ENCODE data around the gene EMP1.

The EMP1 gene

DNA sequence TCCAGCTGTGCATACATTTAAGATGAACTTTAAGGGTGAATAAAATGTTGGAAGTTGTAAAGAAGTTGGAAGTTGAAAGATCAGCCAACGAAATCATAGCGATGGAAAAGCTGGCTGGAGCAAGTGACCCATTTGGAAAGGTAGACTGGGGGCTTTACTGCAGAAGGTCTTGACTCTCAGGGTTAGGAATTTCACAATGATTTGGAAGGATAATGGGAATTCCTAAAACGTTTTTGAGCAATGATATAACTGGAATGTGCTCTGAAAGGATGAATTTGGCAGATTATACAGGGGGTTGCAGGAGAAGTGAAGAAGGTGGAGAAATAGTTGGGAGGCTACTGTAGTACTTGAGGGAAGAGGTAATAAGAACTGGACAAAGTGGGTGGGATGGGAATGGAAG, 27.4 kb downstream of the EMP1 start:
- no peak for DNase-seq

DNA sequence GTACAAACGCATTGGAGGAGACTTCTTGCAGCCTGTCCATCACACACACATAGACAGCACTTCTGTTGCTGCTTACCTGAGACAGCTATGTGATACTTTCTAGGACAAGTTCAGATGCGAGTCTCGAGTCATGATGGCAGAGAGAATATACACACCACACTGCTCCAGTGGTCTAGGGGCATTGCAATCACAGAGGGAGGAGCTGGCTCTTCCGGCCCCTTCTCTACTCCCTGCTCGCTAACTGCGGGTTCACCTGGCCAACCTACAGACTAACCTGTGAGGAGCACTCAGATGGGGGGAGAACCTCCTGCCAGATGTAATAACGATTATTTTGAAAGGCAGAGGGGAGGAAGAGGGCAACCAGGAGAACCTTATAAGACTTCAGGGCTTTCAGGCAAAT, 30.7 kb downstream of the EMP1 start:
- DNase-seq, result no peak

DNA sequence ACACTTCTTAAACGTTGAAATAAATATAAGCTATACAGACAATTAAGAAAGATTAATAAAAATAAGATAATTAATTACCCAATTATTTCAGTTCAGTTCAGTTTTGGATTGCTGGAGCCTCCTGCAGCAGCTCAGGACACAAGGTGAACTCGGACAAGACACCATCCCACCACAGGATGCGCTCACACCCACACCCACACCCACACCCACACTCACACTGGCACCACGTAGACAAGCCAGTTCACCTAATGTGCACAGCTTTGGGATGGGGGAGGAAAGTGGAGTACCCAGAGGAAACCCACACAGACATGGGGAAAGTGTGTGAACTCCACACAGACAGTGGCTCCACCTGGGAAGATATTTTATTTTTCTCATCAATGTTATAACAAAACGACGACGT, 32.1 kb downstream of the EMP1 start:
- DNase-seq, result no peak

DNA sequence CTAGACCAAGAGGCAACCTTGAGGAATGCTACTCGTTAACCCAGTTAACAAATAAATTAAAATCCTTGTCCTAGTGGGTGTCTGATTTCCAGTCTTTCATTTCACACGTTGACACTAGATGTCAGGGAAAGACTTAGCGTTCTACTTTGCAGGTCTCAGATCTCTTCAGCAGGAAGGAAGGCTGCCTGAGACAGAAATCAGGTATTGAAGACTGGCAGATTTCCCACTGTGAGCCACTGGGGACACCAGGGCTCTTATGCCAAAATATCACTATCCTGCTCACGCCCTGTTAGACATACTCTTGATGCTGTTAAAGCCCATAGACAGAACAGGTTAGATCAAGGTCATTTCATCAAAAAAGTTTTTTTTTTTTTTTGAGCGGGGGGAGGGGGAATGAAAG, 33.0 kb downstream of the EMP1 start:
- DNase-seq, result no peak

DNA sequence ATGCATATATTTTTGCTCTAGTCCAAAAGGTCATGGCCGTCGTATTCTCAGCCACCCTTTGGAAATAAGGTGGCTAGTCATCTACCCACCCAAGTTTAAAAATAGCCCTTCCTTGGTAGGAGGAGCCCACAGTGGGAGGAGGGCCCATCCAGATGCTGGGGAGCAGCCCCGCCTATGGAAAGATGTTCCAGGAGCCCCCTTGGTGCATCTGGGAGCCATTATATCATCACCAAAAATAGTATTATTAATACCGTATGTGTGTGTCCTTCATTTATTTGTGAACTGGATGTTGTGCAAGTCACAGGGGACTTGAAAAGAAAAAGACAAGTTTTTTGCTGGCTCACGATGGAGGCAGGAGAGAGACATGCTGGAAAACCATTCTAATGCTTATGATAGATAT, 34.0 kb downstream of the EMP1 start:
- DNase-seq, result no peak

DNA sequence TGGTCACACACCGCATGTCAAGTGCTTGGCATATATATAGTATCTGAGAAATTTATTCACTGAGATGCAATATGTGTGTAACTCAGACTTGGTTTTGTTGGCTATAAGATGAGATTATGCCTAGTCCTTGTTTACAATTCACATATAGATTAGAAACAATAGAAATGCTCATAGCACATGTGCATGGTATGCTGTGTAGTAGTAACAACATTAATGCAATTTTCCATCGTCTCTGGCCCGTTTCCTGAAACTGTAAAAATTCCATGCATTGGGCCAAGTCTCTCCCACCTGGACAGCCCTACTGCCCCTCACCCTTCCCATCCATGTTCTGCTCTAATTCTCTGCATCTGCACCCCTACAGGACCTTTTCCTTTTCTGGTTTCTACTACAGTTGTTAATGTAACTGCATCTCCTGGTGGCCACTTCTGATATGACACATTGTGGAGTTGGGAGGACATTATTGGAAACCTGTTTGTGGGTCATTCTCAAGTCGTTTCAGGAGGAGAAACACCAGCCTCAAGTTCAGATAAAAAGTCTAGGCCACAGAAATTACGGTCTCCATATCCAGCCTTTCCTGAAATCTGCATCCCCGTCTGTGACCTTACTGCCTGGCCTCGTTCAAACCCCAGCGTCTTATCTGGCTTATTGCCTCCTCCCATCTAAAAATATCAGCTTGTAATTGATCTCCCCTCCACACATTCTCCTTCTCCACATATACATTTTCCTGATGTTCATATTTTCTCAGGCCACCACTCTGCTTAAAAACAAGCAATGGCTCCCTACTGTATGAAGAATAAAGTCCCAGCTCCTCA, 37.5 kb downstream of the EMP1 start:
- no peak for DNase-seq

DNA sequence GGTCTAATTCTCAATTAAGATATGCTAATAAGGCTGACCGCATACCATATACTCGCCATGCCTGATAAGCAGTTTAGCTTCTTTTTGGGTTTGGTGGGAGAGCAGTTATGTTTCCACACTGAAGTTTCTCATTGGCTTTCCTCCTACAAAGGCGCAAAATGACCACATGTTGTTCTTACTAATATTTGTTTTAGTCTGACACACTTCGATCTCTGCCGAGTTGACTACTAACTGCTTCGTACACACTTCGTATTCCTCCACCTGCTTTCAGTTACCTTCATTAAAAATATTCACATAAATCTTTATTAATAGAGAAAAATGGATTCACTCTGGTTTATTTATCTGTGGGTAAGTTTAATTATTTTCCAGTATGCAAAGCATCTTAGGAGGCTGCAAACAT, 41.7 kb downstream of the EMP1 start:
- DNase-seq, result no peak

DNA sequence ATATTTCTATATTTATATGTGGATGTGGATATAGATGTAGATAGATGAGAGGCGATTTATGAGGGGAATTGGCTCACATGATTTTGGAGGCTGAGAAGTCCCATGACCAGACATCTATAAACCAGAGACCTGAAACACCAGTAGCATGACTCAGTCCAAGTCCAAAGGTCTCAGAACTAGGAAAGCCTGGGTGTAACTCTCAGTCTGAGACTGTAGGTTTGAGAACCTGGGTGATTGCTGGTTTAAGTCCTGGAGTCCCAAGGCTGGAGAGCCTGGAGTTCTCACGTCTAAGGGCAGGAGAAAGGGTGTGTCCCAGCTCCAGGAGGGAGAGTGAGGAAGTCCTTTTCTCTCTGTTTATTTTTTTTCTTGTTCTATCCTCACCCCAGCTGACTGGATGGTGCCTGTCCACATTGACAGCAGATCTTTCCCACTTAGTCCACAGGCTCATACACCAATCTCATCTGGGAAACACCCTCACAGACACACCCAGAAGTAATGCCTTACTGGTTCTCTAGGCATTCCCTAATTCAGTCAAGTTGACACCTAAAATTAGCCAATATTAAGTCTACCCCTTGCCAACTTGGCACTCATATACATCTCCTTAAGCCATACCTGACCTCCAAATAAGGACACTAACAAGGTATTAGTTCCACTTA, 45.4 kb downstream of the EMP1 start:
- DNase-seq, result no peak

DNA sequence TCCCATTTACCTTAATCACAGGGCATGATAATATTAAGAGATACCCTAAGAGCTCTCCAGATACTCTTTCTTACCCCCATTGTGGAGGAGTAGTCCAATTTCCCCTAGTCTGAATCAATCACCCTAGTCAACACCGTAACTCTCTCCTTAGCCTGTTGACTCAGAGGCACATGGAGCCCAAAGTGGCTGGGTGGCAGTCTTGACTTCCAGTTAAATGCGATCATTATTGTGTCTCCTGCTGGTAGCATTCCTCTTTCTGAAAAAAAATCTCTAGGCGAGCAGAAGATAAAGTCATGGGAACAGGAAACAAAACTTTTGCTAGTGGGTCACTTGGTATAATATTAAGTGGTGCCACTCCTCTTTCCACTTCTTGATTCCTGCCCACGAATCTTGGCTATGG, 46.4 kb downstream of the EMP1 start:
- DNase-seq, result no peak

DNA sequence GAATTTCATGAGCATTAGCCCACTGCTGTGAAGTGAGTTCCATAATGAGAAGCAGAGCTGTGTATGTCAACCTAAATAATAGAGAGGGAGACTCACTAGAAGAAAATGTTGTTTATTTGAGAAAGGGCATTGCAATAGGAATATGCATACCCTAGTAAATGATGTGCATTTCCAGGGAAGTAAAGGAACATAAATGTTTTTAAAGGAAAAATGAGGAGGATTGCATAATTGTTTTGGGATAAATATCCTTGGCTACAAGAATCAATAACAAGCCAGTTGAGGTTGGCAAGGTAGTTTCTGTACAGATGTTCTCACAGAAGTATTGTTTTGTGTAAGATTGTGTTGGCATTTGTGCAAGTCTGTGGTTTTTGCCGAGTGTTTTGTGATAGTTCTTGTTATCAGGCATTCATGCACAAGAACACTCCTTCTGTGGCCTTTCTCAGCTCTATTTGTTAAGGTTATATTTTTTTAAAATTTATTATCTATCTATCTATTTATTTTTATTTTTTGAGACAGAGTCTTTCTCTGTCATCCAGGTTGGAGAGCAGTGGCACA, 47.1 kb downstream of the EMP1 start:
- no peak for DNase-seq

DNA sequence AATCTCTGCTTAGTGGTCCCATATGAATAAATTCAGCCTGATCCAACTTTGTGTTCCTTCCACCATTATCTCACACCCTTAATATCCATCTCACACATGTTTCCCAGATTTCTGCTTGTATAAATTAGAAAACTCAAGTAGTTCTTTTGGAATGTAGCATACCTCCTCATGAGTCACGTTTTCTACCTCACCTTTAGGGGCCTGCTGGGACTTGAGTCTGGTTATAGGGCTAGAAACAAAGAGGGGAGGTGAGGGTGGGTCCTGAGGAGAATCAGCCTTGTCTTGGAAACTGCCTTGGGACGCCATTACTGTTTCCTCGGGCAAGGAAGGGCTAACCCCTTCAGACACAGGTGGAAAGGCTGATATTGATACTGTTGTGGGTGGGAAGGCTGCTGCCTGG, 51.1 kb downstream of the EMP1 start:
- DNase-seq, result no peak

DNA sequence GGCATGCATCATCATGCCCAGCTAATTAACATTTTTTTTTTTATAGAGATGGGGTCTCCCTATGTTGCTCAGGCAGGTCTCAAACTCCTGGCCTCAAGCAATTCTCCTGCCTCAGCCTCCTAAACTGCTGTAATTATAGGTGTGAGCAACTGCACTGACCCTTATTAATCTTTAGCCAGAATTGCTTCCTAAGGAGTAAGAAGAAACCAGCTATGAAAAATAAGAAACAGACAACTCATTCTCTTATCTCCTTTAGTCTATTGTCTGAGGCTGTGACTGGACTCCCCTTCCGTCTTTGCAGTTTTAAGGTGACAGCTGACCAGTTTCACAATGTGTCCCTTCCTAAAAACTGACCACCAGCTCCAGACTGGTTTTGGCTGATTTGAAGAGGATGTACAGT, 52.4 kb downstream of the EMP1 start:
- DNase-seq, result no peak

DNA sequence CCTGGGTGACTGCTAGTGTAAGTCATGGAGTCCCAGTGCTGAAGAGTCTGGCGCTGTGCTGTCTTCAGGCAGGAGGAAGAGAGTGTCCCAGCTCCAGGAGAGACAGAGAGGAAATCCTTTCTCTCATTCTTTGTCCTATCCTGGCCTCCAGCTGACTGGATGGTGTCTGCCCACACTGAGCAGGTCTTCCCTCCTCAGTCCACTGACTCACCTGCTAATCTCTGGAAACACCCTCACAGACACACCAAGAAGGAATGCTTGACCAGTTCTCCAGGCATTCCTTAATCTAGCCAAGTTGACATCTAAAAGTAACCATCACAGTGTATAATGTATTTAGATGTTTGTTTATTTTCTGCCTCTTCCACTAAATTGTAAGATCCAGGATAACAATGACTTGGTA, 53.9 kb downstream of the EMP1 start:
- no peak for DNase-seq

DNA sequence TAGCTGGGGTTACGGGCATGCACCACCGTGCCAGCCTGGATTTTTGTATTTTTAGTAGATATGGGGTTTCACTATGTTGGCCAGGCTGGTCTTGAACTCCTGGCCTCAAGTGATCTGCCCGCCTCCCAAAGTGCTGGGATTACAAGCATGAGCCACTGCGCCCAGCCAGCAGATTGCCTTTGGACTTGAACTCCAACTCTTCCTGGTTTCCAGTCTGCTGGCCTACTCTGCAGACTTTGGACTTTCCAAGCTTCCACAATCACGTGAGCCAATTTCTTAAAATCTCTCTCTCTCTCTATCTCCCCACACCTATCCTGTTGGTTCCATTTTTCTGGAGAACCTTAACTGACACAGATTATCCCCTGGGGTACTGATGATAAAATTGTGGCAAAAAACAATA, 55.0 kb downstream of the EMP1 start:
- DNase-seq, result no peak

DNA sequence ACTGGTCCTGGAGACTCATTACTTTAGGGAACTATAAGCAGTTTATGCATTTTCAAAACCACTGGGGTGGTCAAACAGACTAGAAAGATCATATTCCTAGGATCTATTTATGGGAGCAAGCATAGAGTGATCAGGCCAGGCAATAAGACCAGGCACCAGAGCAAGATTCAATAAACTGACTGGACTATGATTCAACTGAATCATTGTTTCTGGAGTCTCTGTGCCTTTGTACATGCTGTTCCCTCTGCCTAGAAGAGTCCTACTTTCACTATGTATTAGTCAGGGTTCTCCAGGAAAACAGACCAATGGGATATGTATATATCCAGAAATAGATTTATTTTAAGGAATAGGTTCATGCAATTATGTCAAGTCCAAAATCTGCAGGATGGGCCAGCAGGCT, 55.5 kb downstream of the EMP1 start:
- no peak for DNase-seq

DNA sequence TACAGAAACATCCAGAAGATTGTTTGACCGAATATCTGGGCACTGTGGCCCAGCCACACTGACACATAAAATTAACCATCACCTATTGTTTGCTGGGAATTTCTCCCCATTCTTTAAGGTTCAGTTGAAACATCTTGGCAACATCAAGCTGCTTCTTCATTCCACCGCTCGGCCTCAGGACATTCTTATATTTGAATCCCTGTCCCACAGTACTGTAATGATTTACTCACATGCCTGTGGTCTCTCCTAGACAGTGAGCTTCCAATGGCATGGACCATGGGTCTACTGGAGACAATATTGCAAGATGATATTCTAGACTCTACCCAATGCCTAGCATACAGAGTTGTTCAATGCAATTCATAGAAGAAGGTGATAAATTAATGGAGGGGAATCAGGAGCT, 56.1 kb downstream of the EMP1 start:
- DNase-seq, result no peak

DNA sequence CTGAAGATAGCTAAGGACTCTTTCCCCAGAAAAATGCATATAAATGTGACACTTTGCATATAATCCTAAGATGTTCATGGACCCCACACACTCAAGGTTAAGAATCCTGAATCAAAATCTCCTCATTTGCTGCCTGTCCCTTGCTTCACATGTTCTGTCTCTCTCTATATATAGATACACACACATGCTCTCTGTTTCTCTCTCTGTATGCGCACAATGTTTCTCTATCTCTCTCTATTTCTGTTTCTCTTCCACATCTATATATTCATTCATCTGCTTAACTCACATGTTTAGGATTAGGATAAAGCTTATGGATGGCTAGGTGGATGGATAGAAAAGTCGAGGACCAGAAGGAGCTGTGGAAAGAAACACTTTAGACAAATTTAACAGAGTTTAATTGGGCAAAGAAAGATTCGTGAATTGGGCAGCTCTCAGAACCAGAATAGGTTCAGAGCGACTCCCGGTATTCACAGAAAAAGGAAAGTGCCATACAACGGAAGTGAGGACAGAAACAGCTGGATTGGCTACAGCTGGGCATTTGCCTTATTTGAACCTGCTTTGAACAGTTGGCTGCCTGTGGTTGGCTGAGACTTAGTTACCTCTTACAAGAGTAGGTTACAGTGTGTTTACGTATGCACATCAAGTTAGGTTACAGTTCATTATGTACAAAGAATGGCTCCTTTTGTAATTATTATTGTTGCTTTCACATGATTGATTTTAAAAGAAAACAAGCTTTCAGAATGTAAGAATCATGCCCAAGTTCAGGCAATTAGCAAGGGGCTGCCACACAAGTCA, 57.6 kb downstream of the EMP1 start:
- DNase-seq, result no peak

DNA sequence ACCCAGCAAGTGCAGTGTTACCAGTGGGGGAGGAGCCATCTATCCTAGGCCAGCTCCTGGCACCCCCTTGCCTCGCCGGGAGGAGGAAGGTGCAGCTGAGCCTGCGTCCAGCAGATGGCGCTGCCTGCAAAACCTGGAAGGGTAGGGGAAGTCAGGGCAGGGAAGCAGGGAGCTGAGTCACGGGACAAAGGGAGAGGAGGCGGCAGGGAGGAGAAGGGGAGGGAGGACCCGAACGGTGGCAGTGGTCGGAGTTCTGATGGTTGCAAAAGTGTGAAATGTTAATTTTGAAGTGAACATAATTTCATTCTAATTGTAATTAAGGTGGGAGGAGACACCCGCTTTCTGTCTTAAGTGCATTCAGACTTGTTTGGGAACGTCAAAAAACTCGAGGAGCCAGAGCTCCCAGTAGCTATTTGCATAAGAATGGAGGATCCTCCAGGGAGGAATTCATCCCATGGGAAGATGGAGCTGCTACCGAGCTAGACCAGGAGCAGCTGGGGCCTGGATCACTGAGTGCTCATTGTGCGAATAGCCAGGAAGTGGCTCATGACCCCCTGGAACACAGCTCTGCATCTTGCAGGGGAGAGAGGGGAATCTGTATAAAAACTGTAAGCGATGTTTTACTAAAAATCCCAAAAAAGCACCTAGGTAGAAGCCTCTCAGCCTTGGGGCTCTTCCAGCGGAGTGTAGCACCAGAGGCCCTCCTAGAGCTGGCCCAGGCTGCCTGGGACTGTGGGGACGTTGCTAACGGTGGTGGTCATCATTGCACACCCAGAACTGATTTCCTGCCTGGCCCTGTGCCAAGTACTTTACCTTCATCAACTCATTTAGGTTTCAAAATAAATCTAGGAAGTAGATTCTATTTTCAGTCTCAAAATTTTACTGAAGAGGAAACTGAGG, 59.5 kb downstream of the EMP1 start:
- DNase-seq, result peak; percentile 24

DNA sequence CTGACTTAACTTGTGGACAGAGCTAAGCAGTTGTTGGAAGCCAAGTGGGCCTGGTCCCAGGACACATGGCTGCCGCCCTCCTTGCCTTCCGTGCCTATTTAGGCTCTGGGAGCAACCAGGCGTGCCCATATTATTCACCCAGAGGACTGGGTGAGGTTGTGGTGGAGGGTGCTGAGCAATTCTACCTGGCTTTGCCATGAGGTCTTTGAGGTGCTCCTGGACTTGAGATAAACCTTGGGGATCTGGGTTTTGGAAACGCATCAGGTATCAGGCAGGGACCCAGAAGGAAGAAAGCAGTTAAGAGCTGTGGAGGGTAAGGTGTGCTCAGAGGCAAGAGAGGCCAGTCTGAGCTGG, 60.1 kb downstream of the EMP1 start:
- DNase-seq, result no peak

DNA sequence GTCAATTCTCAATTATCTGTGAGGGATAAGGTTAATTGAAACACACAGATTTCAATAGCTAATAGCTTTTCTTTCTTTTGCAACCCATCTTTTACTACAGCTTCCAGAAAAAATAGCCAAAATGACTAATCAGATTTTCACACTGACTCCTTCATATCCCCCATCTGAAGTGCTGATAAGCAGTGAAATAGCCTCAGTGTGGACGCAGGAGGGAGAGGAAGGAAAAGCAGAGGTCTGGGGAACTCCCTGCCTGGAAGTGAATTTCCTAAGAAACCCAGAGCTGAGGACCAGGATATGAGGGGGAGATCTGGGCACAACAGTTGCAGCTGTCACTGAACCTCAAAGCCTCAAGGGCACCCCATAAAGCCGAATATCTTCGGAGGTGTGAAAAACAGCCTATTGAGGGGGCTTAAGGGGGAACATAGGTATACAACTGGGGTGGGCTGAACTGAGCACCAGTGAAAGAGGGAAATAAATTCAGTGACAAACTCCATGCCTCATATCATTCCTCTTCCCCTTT, 60.9 kb downstream of the EMP1 start:
- no peak for DNase-seq

DNA sequence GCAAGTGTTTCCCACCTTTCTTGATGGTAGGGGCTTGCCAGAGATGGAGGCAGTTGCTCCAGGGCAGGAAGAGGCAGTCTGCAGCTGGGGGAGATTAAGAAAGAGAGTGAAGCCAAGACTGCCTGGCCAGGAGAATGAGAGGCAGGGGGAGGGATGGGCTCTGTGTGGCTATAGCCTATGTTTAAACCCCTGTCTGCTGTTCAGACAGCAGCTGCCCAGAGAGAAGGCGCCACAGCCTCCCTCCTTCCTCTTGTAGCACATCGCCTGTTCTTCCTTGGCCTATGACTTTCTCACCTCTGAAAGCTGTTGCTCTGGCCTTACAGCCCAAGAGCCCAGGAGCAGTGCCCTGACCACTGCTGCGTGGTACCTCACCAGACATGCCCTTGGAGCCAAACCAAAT, 61.7 kb downstream of the EMP1 start:
- no peak for DNase-seq

DNA sequence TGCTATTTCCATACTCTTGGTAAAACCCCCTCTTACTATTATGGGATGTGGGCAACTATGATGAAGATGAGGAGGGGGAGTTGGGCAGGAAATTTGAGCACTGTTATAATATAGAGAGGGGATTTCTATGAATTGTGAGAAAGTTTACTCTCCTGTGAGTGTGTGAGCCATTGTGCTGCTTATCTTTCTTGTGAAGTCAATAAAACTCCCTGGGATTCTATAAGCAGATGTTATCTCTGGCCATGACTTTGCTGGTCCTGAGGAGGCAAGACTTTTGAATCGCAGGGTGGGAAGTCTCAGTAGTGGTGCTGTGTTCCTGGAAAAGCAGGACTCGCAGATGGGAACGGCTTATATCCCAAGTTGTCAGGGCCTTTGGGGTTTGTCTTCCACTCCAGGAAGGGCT, 62.2 kb downstream of the EMP1 start:
- DNase-seq, result no peak

All from cortex of kidney (tissue), 1 donor.